Renal cortical epithelial cell (primary cell): ENCODE measurements around the gene USP14. TPM values are rescaled to one million over a fixed set of nuclear protein-coding genes. Genes with fewer than 3 reads are reported as not detected.

Experiments used
- DNase-seq: peaks from one replicate; pipeline ENCODE4 v3.0.0-alpha.2; 2011; ENCODE audit warnings: low read depth
- total RNA-seq: library from RNA; depleted of rRNA; stranded (reverse); fragments of >200 nt; gene quantifications from 2 replicates; pipeline ENCODE4 v1.2.3, GENCODE V29; 2014

The USP14 gene
- total RNA-seq, 1 donor from 2014 or later, result 117 TPM

GRCh38 chr18:227902-228301 lies 69.5 kb downstream of the USP14 start:
- DNase-seq, result no peak

GRCh38 chr18:228586-228985 lies 70.2 kb downstream of the USP14 start:
- no peak for DNase-seq

- DNase-seq, result no peak
Observed at GRCh38 chr18:231563-231962, 73.2 kb downstream of the USP14 start.

GRCh38 chr18:240175-240574 lies 81.8 kb downstream of the USP14 start:
- no peak for DNase-seq

GRCh38 chr18:245282-245847 lies 87.0 kb downstream of the USP14 start:
- no peak for DNase-seq

- no peak for DNase-seq
Observed at GRCh38 chr18:248053-248452, 89.7 kb downstream of the USP14 start.

- peak; percentile 18 for DNase-seq
Observed at GRCh38 chr18:250685-251084, 92.3 kb downstream of the USP14 start.

- DNase-seq, result no peak
Observed at GRCh38 chr18:251572-251971, 93.2 kb downstream of the USP14 start.

GRCh38 chr18:253121-253520 lies 94.8 kb downstream of the USP14 start:
- DNase-seq, result no peak

GRCh38 chr18:255171-255570 lies 96.8 kb downstream of the USP14 start:
- no peak for DNase-seq

- DNase-seq, result no peak
Observed at GRCh38 chr18:260547-260946, 102.2 kb downstream of the USP14 start.

- DNase-seq, result peak; percentile 11
Observed at GRCh38 chr18:261398-262073, 103.2 kb downstream of the USP14 start.

Other genes with a start within 250 kb of the USP14 start
- not detected in 2 replicates for gene TUBB8B, start 108.9 kb upstream of the USP14 start, total RNA-seq
- gene THOC1, start 109.5 kb downstream of the USP14 start, total RNA-seq, result 41.5 and 46.7 TPM in 2 replicates